Measurements from ENCODE around the gene GPER1.
A peak's percentile ranks its signal among the peaks of the same experiment; 100 is the strongest.
"Not testable (repeated sequence)": the region's sequence is repeated elsewhere in the genome, so short reads cannot be mapped to it uniquely, and the experiment has no call there.

Gene GPER1
- 0 to 0.62 reads per million in 2 donors for total RNA-seq

GRCh38 chr7:1087952-1088920 is at the start of gene GPER1:
GPER1 (plus strand) TSS chr7:1088113; CDS start chr7:1091729, 3,616 bp downstream.
- DNase-seq: no peak

- DNase-seq: not testable (repeated sequence)
These were observed 47.7 kb upstream of the GPER1 start for GRCh38 chr7:1040233-1040632.

- no peak for DNase-seq
These were observed 47.1 kb upstream of the GPER1 start for GRCh38 chr7:1040790-1041189.

GRCh38 chr7:1041551-1042491 is 46.1 kb upstream of the GPER1 start:
- DNase-seq: peak in 1 of 5 experiments; percentile 78

GRCh38 chr7:1042492-1042833 is 45.5 kb upstream of the GPER1 start:
- DNase-seq: no peak

GRCh38 chr7:1043552-1044188 is 44.2 kb upstream of the GPER1 start:
- no peak for DNase-seq

GRCh38 chr7:1044189-1045068 is 43.5 kb upstream of the GPER1 start, which contains the start of gene GPR146:
GPR146 (plus strand) TSS chr7:1044546; CDS start chr7:1057516, 12,970 bp downstream.
- peak; percentile 78 to 91 (median 90) for DNase-seq

- no peak for DNase-seq
These were observed 42.5 kb upstream of the GPER1 start for GRCh38 chr7:1045069-1046063.

- peak in 4 of 5 experiments; percentile 35 to 86 (median 62) for DNase-seq
These were observed 40.9 kb upstream of the GPER1 start for GRCh38 chr7:1046722-1047679.

- DNase-seq: peak in 2 of 5 experiments; percentile 18 to 66
These were observed 38.7 kb upstream of the GPER1 start for GRCh38 chr7:1049006-1049741.

- DNase-seq: no peak
These were observed 38.1 kb upstream of the GPER1 start for GRCh38 chr7:1049801-1050200.

- no peak for DNase-seq
These were observed 37.5 kb upstream of the GPER1 start for GRCh38 chr7:1050254-1050906.

GRCh38 chr7:1050956-1051690 is 36.8 kb upstream of the GPER1 start:
- no peak for DNase-seq

- DNase-seq: no peak
These were observed 35.7 kb upstream of the GPER1 start for GRCh38 chr7:1052031-1052818.

- no peak for DNase-seq
These were observed 34.9 kb upstream of the GPER1 start for GRCh38 chr7:1053002-1053411.

- no peak for DNase-seq
These were observed 34.0 kb upstream of the GPER1 start for GRCh38 chr7:1053816-1054370.
